Fibroblast of lung (primary cell): Measurements from ENCODE around the gene RNASE8.

Experiments used
- CTCF ChIP-seq, 2 donors: IDR thresholded peaks in 1 of 2; conservative IDR thresholded peaks in 1 of 2; 1 replicate in 1 of 2; 2 replicates in 1 of 2; pipeline ENCODE4 v1.5.1; 2011 to 2012; ENCODE audit warnings: low read length in 2 of 2, control low read depth in 1 of 2, inconsistent platforms in 1 of 2, low read depth in 1 of 2, mild to moderate bottlenecking in 1 of 2
- EZH2 ChIP-seq: IDR thresholded peaks from 2 replicates; pipeline ENCODE4 v1.5.1; 2012; ENCODE audit warnings: low read length, control low read depth, mild to moderate bottlenecking; ENCODE audit errors: missing control alignments

- no peak for TF ChIP-seq CTCF (conservative IDR thresholded peaks at IDR 0.05 in 1 of 2, IDR thresholded peaks at IDR 0.05 in 1 of 2; ENCODE audit: low read depth in 1 of 2, low read length in 2 of 2)
- no peak for TF ChIP-seq EZH2
These were observed 3.2 kb downstream of the RNASE8 start for GRCh38 chr14:21060614-21061346.
